CD4-positive, alpha-beta T cell treated with Interleukin-15 for 1 hour (primary cell): Measurements from ENCODE around the gene BRINP3.
"Not testable (repeated sequence)": the region's sequence is repeated elsewhere in the genome, so short reads cannot be mapped to it uniquely, and the experiment has no call there.

Source experiments
- DNase-seq: peaks from one replicate; pipeline ENCODE4 v3.0.0-alpha.2; 2020

The BRINP3 gene

DNA sequence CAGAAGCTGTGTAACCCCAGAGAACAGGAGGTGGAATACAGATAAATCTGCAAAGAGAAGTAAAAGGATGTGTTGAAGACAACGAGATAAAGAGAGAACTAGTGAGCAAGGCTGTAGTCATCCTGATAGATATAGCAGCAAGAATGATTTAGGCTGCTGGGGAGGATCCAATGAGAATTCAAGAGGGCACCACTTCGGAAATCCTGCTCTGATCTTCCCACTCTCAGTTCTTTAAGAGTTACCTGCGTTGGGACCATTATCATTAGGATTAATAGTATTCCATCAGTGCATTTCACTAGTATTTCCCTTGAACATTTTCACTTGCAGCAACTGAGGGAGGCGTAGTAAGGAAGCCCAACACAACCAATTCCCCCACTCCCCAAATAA is at the start of gene BRINP3:
TSS of gene BRINP3 (minus strand) at position 103 of the 387 bp plus-strand sequence.
- DNase-seq: no peak

DNA sequence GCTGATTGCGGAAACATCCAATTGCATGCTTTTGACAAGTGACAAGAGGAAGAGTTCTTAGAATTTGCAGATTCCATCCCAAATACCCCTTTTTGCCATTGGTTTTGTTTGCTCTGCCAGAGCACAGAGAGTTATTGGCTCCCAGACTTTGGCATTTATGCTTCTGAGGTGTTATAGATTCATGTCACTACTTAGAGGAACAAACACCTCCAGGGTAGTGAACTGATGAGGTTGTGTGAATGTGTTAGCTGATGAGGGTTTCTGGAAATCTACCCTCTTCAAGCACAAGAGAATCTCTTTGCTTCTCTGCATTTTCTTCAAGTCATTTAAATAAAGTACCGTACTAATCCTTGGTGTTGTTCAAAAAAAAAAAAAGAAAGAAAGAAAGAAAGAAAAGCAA is 33.9 kb upstream of the BRINP3 start:
- DNase-seq: no peak

DNA sequence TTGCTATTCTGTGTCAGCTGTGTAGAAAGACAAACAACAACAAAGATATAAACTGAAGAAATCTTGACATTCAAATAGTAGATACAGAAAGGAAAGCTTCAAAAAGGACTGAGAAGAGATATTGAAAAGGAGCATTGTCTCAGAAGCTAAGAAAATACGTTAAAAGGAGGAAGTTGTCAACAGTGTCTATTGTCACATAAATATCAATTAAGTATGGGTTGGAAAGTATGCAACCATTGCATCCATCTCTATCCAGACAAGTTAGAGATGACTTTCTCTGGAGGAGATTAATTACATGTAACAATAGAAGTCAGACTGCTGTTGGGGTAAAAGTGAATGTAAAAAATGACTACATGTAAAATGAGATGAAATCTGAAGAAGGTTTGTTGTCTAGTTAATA is 29.7 kb upstream of the BRINP3 start:
- no peak for DNase-seq

DNA sequence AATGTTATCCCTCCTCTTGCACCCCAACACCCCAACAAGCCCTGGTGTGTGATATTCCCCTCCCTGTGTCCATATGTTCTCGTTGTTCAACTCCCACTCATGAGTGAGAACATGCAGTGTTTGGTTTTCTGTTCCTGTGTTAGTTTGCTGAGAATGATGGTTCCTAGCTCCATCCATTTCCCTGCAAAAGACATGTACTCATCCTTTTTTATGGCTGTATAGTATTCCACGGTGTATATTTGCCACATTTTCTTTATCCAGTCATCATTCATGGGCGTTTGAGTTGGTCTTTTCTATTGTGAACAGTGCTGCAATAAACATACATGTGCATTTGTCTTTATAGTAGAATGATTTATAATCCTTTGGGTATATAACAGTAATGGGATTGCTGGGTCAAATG is 26.9 kb upstream of the BRINP3 start:
- DNase-seq: not testable (repeated sequence)

DNA sequence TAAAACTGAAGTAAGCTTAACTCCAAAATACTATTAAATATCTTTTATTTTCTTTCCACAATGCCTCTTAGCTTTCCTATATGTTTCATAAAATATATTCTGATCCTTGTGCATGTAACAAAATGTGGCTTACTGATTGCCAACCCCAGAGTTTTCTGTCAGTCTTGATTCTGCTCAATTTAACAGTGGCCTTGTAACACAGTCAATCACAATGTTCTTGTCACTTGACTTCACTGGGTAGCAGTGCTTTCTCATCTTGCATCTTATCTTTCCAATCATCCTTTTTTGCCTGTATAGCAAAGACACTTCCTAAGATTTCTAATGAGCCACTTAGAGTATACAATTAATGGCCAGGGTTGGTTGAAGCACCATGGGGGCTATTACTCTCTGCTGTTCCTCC is 19.9 kb upstream of the BRINP3 start:
- DNase-seq: no peak

DNA sequence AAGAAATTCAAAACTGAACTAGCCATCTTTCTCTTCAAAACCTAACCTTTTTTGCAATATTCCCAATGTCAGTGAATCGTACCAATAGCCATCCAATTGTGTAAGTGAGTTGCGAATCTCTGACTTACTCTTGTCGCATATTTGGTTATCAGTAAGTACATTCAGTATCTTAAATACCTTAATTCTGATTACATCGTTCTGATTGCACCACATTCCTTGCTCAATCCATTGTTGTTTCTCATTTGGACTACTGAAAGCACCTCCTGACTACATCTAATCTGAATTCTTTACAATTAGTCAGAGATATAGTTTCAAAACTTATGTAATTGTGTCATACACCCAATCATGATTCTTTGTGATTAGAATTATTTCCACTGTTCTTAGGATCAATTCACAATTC is 16.8 kb upstream of the BRINP3 start:
- DNase-seq: no peak

DNA sequence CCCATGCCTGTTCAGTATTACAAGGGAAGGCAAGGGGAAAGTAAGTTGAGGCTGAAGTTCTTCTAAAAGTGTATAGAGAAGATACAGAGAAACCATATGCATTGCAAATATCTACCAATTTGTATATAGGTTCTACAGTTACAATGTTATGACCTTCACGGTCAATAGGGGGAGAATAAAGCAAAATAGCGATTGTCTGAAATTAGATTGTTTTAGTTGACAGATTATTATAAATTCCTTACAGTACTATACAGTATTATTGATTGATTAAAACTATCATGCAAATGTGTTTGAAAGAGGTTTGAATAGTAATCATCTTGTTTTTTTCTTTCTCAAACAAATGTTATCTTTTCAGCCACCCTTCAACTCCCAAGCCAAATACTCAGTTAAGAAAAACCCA is 13.7 kb upstream of the BRINP3 start:
- DNase-seq: no peak

DNA sequence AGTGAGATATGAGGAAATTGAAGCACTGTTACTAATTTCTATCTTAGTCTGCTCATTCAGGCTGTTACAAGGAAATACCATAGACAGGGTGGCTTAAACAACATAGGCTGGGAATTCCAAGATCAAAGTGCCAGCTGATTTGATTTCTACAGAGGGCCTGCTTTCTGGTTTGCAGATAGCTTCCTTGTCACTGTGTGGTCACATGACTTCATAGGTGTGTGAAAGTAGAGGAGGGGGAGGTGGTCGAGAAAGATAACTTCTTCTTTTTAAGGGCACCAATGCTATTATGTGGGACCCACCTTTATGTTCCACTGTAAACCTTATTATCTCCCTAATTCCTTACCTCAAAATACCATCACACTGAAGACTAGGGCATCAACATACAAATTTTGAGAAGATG is 6.4 kb upstream of the BRINP3 start:
- DNase-seq: no peak

DNA sequence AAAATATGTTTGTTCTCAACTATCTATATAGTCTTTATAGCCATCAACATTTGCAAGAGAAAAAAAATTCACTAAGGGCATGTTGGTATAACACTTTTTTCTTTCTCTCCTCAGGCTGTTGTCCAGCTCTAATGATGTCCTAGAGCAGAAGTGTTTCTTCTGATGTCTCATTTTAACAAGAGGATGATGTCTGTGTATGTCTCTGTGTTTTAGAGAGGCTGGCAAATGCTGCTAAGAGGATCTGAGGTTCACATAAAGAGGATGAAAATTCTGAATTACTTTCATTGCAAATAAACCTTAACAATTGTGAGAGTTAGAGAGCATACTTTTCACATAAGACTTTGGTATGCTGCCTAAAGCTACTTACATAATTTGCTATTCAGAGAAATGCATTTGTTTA is 2.6 kb upstream of the BRINP3 start:
- DNase-seq: no peak

DNA sequence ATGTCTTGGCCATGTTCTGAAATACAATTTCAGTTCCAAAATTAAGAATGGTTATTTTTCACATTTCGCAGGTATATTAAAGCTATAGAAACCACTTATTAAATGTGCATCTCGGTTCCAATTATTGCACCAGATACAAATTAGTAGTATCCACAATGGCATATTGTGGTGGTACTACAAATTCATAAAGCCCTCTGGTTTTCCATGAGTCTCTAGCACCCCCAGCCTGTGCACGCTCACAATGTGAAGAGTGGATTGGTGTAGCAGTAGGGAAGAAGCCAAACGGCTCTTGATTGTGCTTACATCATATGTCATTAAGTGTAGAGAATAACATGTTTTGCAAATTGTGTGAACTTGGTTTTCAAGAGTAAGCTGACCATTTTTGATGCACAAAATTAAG is 1.9 kb upstream of the BRINP3 start:
- DNase-seq: no peak

DNA sequence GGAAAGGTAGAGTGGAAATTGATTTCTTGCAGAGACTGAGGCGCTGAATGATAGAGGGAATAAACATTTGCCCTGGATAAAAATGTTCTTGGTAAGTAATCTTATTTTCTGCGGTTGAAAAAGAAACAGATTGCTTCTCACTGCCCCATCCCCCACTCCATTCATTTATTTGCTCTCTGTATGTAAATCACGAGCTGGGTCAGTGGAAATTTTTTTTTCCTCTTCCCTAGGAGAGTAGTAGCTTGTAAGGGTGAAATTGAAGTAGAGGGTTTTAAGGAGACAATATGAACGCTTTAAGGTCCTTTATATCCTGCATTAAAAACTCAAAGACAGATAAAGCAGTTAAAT is 1.4 kb upstream of the BRINP3 start:
- no peak for DNase-seq

DNA sequence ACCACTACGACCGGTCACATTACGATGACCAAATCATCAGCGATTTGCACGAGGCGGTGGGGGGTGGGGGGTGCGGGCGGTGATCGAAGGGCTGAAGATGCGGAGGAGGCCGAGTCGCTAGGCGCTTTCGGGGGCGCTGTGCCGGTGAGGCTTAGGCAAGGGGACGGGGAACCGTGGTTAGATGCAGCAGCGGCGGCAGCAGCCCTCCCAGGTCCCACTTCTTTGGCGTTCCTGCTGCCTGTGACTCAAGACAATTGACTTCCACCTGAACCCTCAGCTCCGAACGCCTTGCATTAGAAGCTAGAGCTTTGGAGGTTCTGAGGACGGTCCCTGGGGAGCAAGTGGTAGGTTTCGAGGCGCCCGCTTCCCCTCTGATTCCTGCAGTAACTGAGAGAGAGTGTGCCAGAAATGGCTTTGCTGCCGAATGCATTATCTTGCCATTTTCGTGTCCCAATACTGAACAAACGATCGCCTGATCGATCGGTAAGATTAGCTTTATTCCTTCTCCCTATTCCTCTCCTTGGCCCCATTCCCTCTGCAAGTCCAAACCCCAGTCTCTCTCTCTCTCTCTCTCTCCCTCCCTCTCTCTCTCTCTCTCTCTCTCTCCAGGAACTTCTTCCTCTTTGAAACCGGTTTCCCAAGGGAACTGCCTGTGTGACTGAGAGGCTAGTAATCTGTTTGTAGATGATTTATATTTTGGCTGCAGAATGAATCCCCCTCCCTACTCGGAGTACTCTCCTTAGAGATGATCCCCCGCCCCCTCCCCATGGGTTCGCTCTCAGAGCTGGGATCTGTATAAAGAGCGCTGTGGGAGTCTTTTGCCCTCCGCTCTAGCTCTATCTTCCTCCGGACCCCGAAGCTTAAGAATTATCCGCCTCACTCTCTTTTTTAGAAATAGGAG is 735 bp upstream of the BRINP3 start:
- DNase-seq: no peak

DNA sequence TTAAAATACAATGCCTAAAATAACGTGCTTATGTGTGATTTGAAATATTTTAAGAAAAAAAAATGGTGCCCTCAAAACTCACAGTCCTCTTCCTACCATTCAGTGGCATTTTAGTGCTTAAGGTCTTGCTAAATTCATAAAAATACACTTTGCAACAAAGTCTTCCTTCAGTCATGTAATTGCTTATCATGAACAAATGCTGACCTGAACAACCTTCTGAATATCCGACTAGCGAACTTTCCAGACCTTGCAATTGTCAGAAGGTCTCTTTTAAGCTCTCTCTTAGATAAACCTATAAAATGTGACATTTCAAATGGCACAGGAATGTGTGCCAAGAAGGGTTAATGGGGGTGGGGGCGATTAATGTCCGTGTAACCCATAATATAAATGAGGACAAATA is 858 bp downstream of the BRINP3 start:
- DNase-seq: no peak

DNA sequence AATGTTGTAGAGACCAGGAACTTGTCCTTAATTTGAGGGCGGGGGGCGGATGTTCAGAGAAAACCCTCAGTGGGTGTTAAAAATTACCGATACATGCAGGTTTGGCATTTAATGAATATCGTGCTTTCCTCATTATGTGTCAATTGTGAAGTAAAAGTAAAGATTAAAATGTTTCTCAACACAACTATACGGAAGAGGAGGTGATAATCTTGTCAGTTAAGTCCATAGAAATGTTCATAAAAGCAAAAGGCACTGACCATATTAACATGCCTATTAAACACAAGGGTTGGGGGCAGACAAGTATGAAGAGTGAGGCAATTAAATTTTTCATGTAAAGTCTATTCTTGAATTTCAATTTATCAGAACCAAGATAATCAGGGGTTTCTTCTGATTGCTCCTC is 1.3 kb downstream of the BRINP3 start:
- DNase-seq: no peak

DNA sequence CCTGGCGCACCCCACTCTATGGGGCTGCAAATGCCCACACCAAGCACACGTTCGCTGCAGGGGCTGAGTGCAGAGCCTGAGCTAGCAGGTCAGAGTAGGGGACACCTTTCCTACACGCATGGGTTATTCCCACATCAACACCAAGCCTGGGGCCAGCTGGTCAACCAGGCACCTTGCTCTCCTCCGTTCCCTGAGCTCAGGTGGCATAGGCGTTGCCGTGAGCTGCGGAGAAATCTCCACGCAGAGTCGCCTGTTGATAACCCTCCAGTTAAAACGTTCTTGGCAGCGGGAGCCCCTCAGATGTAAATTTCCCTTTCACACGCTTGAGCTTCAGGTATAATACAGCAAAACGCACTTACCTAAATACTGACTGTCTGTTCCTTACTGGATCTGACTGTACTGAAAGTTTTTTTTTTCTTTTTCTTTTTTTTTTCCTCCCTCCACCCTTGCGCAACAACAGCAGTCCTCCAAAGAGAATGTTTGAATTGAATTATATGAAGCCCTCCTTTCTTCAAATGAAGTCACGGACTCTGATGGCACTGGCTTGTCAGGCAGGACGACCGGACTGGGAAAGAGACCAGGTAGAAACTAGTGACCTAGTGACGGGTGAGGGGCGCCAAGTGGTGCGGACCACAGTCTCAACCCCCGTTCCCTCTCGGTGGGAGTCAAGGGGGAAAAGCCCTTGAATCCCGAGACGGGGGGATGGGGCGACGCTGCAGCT is 2.1 kb downstream of the BRINP3 start:
- no peak for DNase-seq

DNA sequence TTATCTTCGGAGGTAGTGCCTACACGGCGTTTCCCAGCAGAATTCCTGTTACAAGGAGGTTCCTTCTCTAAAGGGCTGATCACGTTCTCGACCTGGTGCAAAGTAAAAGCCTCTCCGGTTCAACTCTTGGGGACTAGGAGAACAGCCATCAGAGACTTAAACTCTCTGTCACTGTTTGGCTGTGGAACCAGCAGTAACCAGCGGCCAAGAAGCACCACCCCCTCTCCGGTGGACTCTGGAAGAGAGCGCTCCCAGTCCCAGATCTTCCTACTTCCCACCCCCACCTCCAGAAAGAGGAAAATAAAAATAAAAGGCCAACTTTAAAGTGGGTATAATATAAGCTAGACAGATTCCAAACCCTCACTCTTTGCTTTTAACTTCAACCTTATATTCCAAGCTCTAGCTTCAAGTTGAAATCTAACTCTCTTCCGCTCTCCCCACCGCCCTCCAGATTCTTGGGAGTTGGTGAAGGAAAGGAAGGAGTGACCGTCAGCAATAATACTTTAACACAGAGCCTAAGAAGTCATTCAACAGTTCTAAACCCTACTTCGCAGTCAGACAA is 2.9 kb downstream of the BRINP3 start:
- no peak for DNase-seq

DNA sequence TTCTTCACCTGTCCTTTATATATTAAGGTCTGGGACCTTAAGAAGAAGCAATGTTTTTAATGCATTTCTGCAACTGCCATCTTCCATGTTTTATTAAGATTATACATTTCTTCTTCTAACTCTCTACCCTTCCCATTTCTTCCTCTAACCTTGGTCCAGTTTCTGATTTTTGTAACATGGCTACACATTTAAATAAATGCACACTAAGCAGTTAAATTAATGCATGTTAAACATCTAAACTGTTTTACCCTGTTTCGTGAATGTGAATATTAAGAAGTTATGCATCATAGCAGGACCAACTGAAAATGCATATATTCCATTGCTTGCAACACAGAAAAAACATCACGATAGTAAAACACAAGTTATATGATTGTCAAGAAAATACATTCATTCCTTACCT is 3.7 kb downstream of the BRINP3 start:
- DNase-seq: no peak

DNA sequence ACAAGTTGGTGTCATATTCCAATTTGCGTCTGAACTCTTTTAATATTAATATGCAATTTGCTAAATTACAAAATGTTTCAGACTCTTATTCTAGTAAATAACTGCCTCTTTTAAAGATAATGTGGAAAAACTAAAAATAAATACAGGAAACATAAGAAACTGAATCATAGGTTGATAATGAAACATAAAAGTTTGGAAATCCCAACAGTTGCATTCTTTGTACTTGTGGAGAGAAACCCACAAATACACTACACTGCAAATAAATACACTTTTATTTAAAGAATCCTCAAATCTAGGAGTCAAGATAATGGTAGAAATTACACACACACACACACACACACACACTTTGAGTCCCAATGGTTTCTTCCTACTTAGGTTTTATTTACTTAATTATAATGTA is 5.2 kb downstream of the BRINP3 start:
- no peak for DNase-seq

DNA sequence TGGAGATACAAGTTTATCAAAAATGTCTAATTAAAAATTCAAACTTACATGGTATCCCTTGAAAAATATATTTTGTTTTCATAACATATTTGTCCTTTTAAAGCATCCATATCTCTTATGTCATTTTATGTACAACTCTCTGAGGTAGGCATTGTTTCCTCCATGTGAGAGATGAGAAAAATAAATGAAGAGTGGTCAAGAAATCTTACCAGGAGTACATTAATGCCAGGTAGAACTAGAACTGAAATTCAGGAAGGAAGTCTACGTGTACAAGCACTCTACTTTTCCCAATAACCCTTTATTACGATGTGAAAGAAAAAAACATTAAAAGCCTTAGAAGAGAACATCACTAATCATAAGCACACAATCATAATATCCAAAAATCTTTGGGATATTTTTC is 5.6 kb downstream of the BRINP3 start:
- DNase-seq: no peak

DNA sequence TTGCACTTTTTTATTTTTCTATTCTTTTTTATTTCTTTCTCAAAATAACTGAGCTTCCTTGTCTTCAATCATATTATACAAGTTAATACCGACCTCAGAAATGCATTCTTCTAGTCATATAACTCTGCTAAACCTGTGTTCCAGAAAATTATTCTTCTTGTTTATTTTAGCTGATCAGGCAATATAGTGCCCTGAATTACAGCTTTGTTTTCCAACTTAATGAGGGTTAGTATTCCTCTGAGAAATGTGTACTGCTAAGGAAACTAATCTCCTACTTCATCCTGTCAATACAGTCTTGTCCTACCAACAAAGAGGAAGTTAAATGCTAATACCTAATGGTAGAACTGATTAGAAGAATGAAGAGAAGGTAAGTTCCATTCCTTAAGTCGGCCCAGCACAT is 13.0 kb downstream of the BRINP3 start:
- DNase-seq: no peak

DNA sequence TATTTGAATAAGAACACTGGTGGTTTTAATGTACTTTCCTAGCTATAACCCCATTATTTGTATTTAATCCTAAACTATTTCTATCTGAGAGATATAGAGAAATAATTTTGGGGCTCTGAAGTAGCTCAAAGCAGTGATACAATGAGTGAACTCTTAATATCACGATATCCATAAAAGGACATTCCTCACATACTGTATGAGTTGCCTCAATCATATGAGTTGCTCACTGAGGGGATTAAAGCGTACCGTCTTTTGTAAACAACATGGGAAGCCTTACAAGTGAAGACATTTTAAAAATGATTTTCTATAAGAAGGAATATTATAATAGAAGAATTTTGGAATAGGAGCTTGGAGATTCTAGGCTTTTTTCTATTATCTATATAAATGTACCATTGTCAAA is 21.5 kb downstream of the BRINP3 start:
- DNase-seq: no peak

DNA sequence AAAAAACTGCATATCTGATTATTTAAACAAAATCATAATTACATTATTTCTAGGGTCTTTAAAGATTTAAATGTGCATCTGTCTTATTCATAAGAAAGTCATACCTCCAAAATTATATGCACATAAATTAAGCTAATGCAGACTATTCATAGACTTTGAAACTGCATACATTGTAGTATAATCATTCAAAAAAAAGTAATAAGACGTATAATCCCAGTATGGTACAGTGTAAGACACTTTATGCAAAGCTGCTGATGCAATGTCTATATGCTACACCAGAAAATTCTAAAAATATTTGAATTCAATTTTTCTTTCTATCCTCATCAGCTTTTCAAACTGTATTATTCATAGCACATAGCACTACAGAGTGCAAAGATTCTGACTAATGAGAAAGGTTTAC is 22.0 kb downstream of the BRINP3 start:
- no peak for DNase-seq

DNA sequence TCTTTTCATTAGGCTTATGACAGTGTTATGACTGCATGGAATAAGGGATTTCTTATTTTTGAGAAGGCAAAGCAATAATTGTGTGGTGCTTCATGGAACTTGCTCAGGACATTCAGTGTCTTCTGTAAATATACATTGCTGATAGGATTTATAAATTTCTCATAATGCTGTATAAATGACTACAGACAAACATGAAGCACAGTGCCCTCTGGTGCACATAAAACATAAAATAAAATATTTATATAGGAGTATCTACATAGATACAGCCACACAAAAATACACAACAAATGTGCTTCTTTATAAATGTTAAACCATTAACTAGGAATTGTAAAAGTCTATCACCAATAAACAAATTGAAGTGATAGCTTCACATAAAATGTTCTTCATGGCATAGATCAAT is 24.1 kb downstream of the BRINP3 start:
- DNase-seq: no peak

DNA sequence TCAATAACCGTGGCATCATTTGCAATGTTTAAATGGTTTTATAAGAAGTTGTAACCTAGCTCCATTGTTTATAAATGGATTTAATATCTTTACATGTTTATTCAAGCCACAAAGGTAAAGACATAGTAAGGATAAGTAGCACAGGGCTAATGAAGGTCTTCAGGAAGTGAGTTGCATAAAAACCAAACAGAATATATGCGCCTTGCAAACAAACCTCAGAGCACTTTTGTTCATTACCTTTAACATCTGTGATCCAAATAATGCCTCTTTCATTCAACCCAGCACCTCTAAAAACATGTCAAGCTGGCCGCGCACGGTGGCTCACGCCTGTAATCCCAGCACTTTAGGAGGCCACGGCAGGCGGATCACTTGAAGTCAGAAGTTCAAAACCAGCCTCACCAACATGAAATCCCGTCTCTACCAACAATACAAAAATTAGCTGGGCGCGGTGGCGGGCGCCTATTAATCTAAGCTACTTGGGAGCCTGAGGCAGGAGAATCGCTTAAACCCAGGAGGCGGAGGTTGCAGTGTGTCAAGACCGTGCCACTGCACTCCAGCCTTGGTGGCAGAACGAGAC is 25.3 kb downstream of the BRINP3 start:
- no peak for DNase-seq
